SU-DHL-6 (cell line): ENCODE data around the gene MCTP1.
"Not testable (repeated sequence)": the region's sequence is repeated elsewhere in the genome, so short reads cannot be mapped to it uniquely, and the experiment has no call there.

Experiments used
- CTCF ChIP-seq: fragments of 200-600 bp; sonication (generic); IDR thresholded peaks from one replicate; pipeline ENCODE4 v1.5.1; 2017; ENCODE audit warnings: antibody characterized with exemption, mild to moderate bottlenecking, low read length, moderate library complexity; ENCODE audit not compliant: insufficient read depth, poor library complexity, severe bottlenecking
- EZH2phosphoT487 ChIP-seq: fragments of 200-600 bp; sonication (generic), shearing (Covaris generic); conservative IDR thresholded peaks from 2 replicates; pipeline ENCODE4 v1.6.1; 2018; ENCODE audit warnings: mild to moderate bottlenecking, antibody characterized with exemption, low read length, moderate library complexity, mixed read lengths

GRCh38 chr5:95207811-95208210 lies 77.1 kb downstream of the MCTP1 start:
- not testable (repeated sequence) for TF ChIP-seq CTCF, EZH2phosphoT487
